ENCODE data around the gene GNAO1.

GNAO1 gene

DNA sequence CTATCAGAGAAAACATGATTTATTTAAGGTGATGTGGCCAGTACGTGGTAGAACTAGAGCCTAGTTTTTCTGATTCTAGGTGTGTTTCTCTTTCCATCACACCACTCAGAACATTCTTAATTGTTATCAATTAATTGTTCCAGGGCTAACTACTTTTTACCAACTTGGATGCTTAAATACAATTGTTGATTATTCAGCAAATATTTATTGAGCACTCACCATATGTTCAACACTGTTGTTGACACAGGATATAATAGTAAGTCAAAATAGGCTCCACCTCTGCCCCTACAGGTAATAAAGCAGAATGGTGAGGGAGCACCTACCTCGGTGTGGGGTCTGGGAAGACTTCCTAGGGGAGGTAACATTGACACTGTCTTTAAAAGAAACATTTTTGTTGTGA is 16.1 kb downstream of the GNAO1 start:
- no peak for TF ChIP-seq GATA3 (IDR thresholded peaks at IDR 0.05; ENCODE audit: low read depth, low read length)
- no peak for TF ChIP-seq GATA2 (IDR thresholded peaks at IDR 0.05; ENCODE audit: low read depth, low read length)

DNA sequence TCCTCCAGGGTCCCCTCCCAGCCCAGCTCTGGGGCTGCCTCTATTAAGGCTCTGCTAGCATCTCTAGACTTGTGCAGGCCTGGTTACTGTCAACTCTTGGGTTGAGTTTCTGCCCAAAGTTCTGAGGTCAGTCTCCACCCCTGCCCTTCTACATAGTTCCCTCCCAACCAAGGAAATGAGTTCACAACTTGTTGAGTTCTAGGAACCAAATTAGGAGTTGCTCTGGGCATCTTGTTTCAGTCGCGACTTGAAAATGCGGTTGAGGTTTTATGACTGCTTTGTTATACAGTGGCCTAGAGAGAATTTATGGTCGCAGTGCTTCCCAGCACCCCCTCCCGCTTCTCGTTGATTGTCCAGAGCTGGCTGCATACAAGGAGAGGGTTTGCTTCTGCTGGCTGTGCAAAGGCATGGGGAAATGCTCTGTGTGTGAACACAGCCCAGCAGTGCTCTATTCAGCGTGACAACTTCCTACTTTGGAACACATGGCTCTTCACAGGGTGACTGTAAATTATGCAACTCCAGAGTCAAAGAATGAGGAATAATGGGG is 20.2 kb downstream of the GNAO1 start:
- TF ChIP-seq GATA3 (IDR thresholded peaks at IDR 0.05; ENCODE audit: low read depth, low read length) (no peak), GATA2 (IDR thresholded peaks at IDR 0.05; ENCODE audit: low read depth, low read length) (no peak)

GRCh38 chr16:56212144-56212543 is 20.9 kb downstream of the GNAO1 start:
- TF ChIP-seq GATA3 (IDR thresholded peaks at IDR 0.05; ENCODE audit: low read depth, low read length) (no peak), GATA2 (IDR thresholded peaks at IDR 0.05; ENCODE audit: low read depth, low read length) (no peak)

GRCh38 chr16:56221995-56222394 is 30.7 kb downstream of the GNAO1 start:
- no peak for TF ChIP-seq GATA3 (IDR thresholded peaks at IDR 0.05; ENCODE audit: low read depth, low read length)
- peak; percentile 59; the same call in 1 of the 2 replicates for TF ChIP-seq GATA2 (IDR thresholded peaks at IDR 0.05; ENCODE audit: low read depth, low read length)

DNA sequence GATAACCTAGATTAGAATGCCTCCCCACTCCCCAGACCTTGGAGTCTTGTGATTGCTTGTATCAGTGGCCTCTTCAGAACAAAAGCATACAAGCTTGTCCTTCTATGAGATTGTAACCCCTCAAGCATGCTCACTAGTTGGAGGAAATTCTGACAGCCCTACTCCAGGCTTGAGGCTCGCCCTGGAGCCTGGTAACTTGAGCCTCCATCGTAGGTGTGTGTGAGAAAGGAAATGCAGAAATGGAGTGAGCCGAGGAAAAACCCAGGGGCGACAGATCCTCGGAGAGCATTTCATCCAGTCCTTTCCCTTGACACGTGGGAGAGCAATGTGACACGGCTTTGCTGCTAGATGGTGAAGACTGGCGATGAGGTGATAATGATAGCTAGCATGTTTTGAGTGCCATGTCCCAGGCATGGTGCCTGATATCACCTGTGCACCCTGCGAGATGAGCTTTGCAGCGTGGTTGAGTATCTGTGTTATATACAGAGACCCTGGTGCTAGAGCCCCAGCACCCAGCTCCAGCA is 31.2 kb downstream of the GNAO1 start:
- TF ChIP-seq GATA2 (IDR thresholded peaks at IDR 0.05; ENCODE audit: low read depth, low read length) (no peak), GATA3 (IDR thresholded peaks at IDR 0.05; ENCODE audit: low read depth, low read length) (no peak)

- no peak for TF ChIP-seq GATA3 (IDR thresholded peaks at IDR 0.05; ENCODE audit: low read depth, low read length)
- no peak for TF ChIP-seq GATA2 (IDR thresholded peaks at IDR 0.05; ENCODE audit: low read depth, low read length)
Measured at GRCh38 chr16:56225017-56225742, 33.9 kb downstream of the GNAO1 start.

- TF ChIP-seq GATA3 (IDR thresholded peaks at IDR 0.05; ENCODE audit: low read depth, low read length), result no peak
- no peak for TF ChIP-seq GATA2 (IDR thresholded peaks at IDR 0.05; ENCODE audit: low read depth, low read length)
Measured at GRCh38 chr16:56226187-56226586, 34.9 kb downstream of the GNAO1 start.

DNA sequence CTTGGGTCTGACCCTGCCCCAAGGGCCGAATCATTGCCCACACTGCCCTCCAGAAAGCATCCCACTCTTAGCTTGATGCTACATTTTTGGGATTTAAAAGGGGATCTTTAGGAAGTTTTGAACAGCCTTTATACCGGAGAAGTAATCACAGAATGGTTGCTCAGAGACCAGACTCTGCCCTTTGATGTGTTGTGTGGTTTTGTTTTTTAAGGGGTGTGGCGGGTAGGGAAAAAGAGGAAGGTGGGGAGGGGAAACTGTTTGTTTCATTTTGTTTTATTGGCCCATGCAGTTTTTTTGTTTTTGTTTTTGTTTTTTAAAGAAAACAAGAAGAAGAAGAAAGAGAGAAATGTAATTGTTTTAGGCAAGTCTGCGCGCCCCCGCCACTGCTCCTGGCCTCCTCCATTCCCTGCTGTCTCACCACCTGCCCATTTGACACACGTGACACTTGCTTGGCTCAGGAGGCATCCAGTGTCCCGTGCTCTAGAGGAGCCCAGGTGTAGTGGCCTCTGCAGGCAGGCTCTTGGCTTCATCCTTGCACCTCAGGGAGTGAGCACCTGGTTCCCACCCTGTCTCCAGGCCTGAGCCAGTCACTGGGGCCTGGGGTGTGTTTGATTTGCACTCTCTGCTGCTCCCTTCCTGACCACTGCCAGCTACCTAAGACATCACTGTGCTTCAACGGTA is 35.7 kb downstream of the GNAO1 start:
- TF ChIP-seq GATA2 (IDR thresholded peaks at IDR 0.05; ENCODE audit: low read depth, low read length), result no peak
- no peak for TF ChIP-seq GATA3 (IDR thresholded peaks at IDR 0.05; ENCODE audit: low read depth, low read length)

DNA sequence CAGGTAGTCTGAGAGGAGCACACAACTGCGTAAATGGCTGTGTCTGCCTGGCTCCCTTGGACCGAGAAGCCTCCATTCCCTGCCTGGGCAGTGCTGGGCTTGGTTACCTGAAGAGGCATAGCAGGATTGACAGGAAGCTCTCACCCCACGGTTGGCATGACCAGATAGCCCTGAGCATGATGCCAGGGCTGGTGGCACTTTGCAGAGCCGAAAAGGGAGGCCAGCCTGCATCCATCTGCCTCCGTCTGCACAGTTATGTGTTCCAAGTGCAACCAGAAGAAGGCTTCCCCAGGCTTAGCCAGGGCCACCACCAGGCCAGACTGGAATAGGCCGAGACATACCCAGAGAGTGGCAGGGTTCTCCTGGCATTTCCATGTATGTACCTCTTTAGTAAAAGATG is 36.6 kb downstream of the GNAO1 start:
- TF ChIP-seq GATA2 (IDR thresholded peaks at IDR 0.05; ENCODE audit: low read depth, low read length) (no peak), GATA3 (IDR thresholded peaks at IDR 0.05; ENCODE audit: low read depth, low read length) (no peak)

DNA sequence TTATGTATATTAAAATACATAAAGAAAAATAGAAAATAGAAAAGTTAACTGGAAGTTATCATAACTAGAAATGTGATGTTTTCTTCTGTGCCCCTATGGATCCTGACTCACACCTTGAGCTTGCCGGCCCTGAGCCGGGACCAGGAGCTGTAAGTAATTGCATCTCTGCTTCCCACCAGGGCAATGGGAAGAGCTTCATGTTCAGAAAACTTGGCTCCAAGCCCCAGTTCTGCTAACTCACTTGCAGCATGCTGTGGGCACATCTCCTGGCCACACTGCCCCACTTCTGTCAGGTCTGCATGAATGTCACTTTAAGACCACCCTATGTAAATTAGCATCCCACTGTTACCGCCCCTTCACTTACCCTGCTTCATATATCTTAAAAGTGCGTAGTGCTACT is 37.2 kb downstream of the GNAO1 start:
- TF ChIP-seq GATA2 (IDR thresholded peaks at IDR 0.05; ENCODE audit: low read depth, low read length) (no peak), GATA3 (IDR thresholded peaks at IDR 0.05; ENCODE audit: low read depth, low read length) (no peak)

- TF ChIP-seq GATA2 (IDR thresholded peaks at IDR 0.05; ENCODE audit: low read depth, low read length) (no peak), GATA3 (IDR thresholded peaks at IDR 0.05; ENCODE audit: low read depth, low read length) (no peak)
Measured at GRCh38 chr16:56233795-56234566, 42.7 kb downstream of the GNAO1 start.

DNA sequence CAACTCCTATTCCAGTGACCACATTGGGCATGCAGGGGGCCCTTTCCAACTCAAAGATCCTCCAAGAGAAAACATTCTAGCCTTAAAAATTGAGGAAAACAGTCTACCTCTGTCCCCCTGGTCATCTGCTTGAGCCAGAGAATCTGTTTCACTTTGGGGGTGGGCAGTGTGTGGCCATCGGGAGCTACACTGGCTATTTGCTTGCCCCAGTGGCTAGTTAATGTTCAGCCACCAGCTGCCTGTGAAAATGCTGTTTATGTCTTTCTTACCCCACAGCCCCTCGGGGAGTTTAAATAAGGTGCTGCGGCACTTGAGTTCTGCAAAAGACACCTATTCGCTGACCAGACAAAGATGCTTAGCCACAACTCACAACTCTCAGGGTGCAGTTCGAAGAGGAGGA is 43.4 kb downstream of the GNAO1 start:
- no peak for TF ChIP-seq GATA3 (IDR thresholded peaks at IDR 0.05; ENCODE audit: low read depth, low read length)
- TF ChIP-seq GATA2 (IDR thresholded peaks at IDR 0.05; ENCODE audit: low read depth, low read length), result no peak

- no peak for TF ChIP-seq GATA2 (IDR thresholded peaks at IDR 0.05; ENCODE audit: low read depth, low read length)
- no peak for TF ChIP-seq GATA3 (IDR thresholded peaks at IDR 0.05; ENCODE audit: low read depth, low read length)
Measured at GRCh38 chr16:56237451-56237930, 46.2 kb downstream of the GNAO1 start.

GRCh38 chr16:56238188-56238587 is 46.9 kb downstream of the GNAO1 start:
- TF ChIP-seq GATA3 (IDR thresholded peaks at IDR 0.05; ENCODE audit: low read depth, low read length) (no peak), GATA2 (IDR thresholded peaks at IDR 0.05; ENCODE audit: low read depth, low read length) (no peak)
